Psoas muscle (tissue), 8 donors: ENCODE measurements around the gene TMEM186. TPM values are rescaled to one million over a fixed set of nuclear protein-coding genes. Genes with fewer than 3 reads are reported as not detected.
"Not testable (repeated sequence)": the region's sequence is repeated elsewhere in the genome, so short reads cannot be mapped to it uniquely, and the experiment has no call there.

Experiments used
- ATAC-seq, 4 donors: fragments of 200-7000 bp; cut with Tn5 transposase; one replicate each; pipeline ENCODE4 v1.9.1; 2020; ENCODE audit warnings: moderate library complexity in 3 of 4, mild to moderate bottlenecking in 2 of 4
- DNase-seq, 2 donors: peaks; one replicate each; pipeline ENCODE4 v3.0.0-alpha.2; 2020
- H3K27ac ChIP-seq: fragments of 200-600 bp; one replicate; pipeline ENCODE4 v1.8.0; 2022
- H3K27me3 ChIP-seq, 3 donors: fragments of 200-600 bp in 1 of 3; one replicate each; pipeline versions ENCODE4 v1.6.1 to v1.8.0; 2013 to 2022; ENCODE audit warnings: low read length in 2 of 3, mild to moderate bottlenecking in 2 of 3, moderate library complexity in 1 of 3; ENCODE audit not compliant: insufficient read depth in 3 of 3
- H3K36me3 ChIP-seq, 2 donors: fragments of 200-600 bp in 1 of 2; one replicate each; pipeline versions ENCODE4 v1.6.1 to v1.8.0; 2013 to 2022; ENCODE audit warnings: low read depth in 1 of 2, mild to moderate bottlenecking in 1 of 2, moderate library complexity in 1 of 2; ENCODE audit not compliant: insufficient read depth in 1 of 2
- H3K4me1 ChIP-seq: fragments of 200-600 bp; one replicate; pipeline ENCODE4 v1.8.0; 2022
- H3K4me3 ChIP-seq: fragments of 200-600 bp; one replicate; pipeline ENCODE4 v1.8.0; 2022; ENCODE audit warnings: mild to moderate bottlenecking
- H3K9me3 ChIP-seq: fragments of 200-600 bp; one replicate; pipeline ENCODE4 v1.8.0; 2022
- WGBS, 3 donors: extraction: QIAGEN DNeasy Blood & Tissue Kit; methylation state at CpG; one replicate each; pipeline versions ENCODE4 v1.1.6 to v1.1.7; 2013; 5-methylcytosine and 5-hydroxymethylcytosine counted together
- intact Hi-C, 2 donors: fragments of 100-400 bp; cut with DNase I; formaldehyde crosslinking; loops; one replicate each; pipeline versions ENCODE4 v1.11.0 to v1.14.2; 2022
- polyA plus RNA-seq, 3 donors: library from polyadenylated mRNA; stranded (reverse); fragments of 200-250 nt; gene quantifications; one replicate each; pipeline ENCODE4 v1.2.3, GENCODE V29; 2013
- total RNA-seq, 4 donors: library from RNA; stranded (reverse); fragmentation: NEBNext Ultra II Directional in 2 of 4; extraction: Animal tissue kit (Norgen Biotek cat#: 25700) in 2 of 4; gene quantifications; one replicate each; pipeline versions ENCODE4 v1.2.1 to v1.2.4, GENCODE V29; 2021 to 2023
- TF ChIP-seq, protein P1 (sequence below): fragments of 200-600 bp; IDR thresholded peaks from one replicate; pipeline ENCODE4 v1.8.0; 2022; ENCODE audit warnings: antibody characterized with exemption
- donor health status: healthy with polysubstance abuse.
- donor health status: DM: no; HTN: no; CAD: no; lungs with moderate emphysema.
- donor health status: Bipolar disorder and iron deficiency.
- donor health status: healthy.
- donor health status: DM: yes; HTN: yes; CAD: no.
- donor health status: DM: no; HTN: no; CAD: no.
- donor health status: DM: no; HTN: no; CAD: no.
- donor health status: DM: yes; HTN: yes; CAD: no.

Gene TMEM186
- total and polyA plus RNA-seq, 7 donors: 10.6 to 28.1 (median 14.4) TPM

DNA sequence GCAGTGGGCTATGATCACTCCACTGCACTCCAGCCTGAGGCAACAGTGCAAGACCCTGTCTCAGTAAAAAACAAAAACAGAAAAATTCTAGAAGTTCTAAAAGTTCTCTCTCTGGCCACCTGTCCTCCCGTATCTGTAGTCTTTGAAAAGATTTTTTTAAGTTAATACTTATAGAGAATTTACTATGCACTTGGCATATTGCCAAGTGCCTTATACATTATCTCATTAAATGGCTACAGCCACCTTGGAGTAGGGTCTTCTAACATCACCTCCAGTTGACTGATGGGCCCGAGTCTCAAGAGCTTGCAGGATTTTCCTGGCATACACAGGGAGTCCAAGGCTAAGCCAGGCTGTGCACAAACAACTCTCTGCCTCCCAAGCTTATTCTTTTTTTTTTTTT is 44.7 kb downstream of the TMEM186 start:
- peaks cover 0 to 11% of the 10 kb centered on the region in 2 donors for H3K36me3 ChIP-seq
- H3K4me3 ChIP-seq: no peak overlapping the region
- no peaks in the 10 kb centered on the region for H3K9me3 ChIP-seq
- WGBS, 3 donors: 38 to 56% (median 39%) methylated on average over 2 of the region's 2 CpGs
- intact Hi-C loops: no loop called here
- no peaks in the 10 kb centered on the region for H3K4me1 ChIP-seq
- ATAC-seq: no peak
- TF ChIP-seq, protein P1, sequence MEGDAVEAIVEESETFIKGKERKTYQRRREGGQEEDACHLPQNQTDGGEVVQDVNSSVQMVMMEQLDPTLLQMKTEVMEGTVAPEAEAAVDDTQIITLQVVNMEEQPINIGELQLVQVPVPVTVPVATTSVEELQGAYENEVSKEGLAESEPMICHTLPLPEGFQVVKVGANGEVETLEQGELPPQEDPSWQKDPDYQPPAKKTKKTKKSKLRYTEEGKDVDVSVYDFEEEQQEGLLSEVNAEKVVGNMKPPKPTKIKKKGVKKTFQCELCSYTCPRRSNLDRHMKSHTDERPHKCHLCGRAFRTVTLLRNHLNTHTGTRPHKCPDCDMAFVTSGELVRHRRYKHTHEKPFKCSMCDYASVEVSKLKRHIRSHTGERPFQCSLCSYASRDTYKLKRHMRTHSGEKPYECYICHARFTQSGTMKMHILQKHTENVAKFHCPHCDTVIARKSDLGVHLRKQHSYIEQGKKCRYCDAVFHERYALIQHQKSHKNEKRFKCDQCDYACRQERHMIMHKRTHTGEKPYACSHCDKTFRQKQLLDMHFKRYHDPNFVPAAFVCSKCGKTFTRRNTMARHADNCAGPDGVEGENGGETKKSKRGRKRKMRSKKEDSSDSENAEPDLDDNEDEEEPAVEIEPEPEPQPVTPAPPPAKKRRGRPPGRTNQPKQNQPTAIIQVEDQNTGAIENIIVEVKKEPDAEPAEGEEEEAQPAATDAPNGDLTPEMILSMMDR: no peak
- no peak overlapping the region for H3K27ac ChIP-seq
- DNase-seq: no peak
- no peaks in the 10 kb centered on the region for H3K27me3 ChIP-seq

DNA sequence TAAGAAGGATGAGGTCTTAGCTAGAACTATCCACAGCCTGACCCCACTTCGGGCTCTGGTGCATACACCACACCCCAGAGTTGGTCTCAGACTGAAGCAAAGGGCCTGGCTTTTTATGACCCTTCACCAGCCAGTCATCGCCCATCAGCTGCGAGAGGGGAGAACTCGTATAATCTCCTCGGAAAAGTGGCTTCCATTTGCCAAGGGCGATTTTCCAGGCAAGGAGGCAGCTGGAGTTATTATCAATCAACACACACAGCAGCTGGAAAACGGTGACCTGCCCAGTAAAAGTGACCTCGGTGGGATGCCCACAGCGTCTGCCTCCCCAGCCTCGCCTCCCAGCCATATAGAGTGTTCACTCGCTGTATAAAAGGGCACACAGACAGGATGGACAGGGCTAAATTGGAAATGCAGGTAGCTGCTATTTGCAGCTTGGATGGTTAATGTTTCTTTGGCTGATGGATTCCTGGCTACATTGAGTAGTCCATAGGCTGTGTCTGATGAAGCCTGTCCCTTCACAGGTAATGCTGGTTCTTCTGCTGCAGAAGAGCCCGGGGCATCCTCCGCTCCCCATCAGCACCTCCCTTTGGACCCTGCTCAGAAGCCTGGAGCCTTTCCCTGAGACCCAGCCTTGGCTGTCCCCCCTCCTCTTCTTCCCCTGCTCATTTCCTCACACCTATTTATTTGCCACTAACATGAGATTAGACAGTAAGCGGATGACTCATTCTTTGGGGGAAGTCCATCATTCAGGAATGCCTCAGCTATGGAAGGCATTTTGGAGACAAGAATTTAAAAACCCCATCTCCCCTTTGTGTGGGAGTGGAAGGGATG is 45.7 kb downstream of the TMEM186 start:
- 56 to 65% (median 63%) methylated on average over 14 of the region's 14 CpGs for WGBS, 3 donors
- Histone ChIP-seq H3K4me1 (no peaks in the 10 kb centered on the region), H3K36me3 (peaks cover 0 to 6% of the 10 kb centered on the region in 2 donors), H3K27ac (no peak overlapping the region), H3K9me3 (no peaks in the 10 kb centered on the region), H3K4me3 (no peak overlapping the region), H3K27me3 (no peaks in the 10 kb centered on the region)
- TF ChIP-seq, protein P1: no peak
- DNase-seq (no peak), ATAC-seq (no peak)
- intact Hi-C loops: no loop called here

DNA sequence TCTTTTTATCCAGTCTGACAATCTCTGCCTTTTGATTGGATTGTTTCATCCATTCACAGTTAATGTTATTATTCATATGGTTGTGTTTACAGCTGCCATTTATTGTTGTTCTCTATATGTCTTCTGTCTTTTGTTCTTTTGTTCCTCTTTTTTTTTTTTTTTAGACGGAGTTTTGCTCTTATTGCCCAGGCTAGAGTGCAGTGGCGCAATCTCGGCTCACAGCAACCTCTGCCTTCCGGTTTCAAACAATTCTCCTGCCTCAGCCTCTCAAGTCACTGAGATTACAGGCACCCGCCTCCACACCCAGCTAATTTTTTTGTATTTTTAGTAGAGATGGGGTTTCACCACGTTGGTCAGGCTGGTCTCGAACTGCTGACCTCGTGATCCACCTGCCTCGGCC is 48.5 kb downstream of the TMEM186 start:
- H3K9me3 ChIP-seq, DNase-seq, H3K36me3 ChIP-seq, H3K4me1 ChIP-seq, H3K27me3 ChIP-seq, intact Hi-C loops, H3K4me3 ChIP-seq, ATAC-seq, H3K27ac ChIP-seq: not testable (repeated sequence)
- WGBS, 3 donors: 88 to 96% (median 94%) methylated on average over 9 of the region's 9 CpGs

Other genes with a start within 250 kb of the TMEM186 start
- not detected for gene TMEM114, start 207.1 kb downstream of the TMEM186 start, total RNA-seq
- not detected for gene TMEM114, start 207.1 kb downstream of the TMEM186 start, polyA plus RNA-seq
- 10 to 100 TPM; 66.4 to 85.9 (median 74.8) TPM for gene METTL22, start 175.9 kb downstream of the TMEM186 start, total RNA-seq
- 10 to 100 TPM; 46.7 to 75.6 (median 69.9) TPM for gene METTL22, start 175.9 kb downstream of the TMEM186 start, polyA plus RNA-seq
- 1 to 10 TPM in 2 of 4 donors, under 1 TPM in 2; 0.64 to 1.7 (median 0.97) TPM for gene ABAT, start 123.0 kb downstream of the TMEM186 start, total RNA-seq
- gene ABAT, start 123.0 kb downstream of the TMEM186 start, polyA plus RNA-seq: under 1 TPM; 0.55 to 0.91 (median 0.68) TPM
- gene PMM2, start 200 bp upstream of the TMEM186 start, total RNA-seq: 10 to 100 TPM in 3 of 4 donors, 1 to 10 TPM in 1; 8.5 to 32.3 (median 21.0) TPM
- gene PMM2, start 200 bp upstream of the TMEM186 start, polyA plus RNA-seq: 10 to 100 TPM; 15.0 to 19.7 (median 16.4) TPM
- gene CARHSP1, start 71.4 kb upstream of the TMEM186 start, total RNA-seq: 10 to 100 TPM in 3 of 4 donors, 1 to 10 TPM in 1; 9.8 to 23.0 (median 13.5) TPM
- 10 to 100 TPM; 16.6 to 19.6 (median 19.1) TPM for gene CARHSP1, start 71.4 kb upstream of the TMEM186 start, polyA plus RNA-seq
- not detected for gene LITAFD, start 84.7 kb upstream of the TMEM186 start, total RNA-seq
- not detected for gene LITAFD, start 84.7 kb upstream of the TMEM186 start, polyA plus RNA-seq
- 100 to 1,000 TPM in 3 of 4 donors, 10 to 100 TPM in 1; 87.5 to 135 (median 120) TPM for gene USP7, start 166.3 kb upstream of the TMEM186 start, total RNA-seq
- 100 to 1,000 TPM in 1 of 3 donors, 10 to 100 TPM in 2; 41.6 to 108 (median 47.1) TPM for gene USP7, start 166.3 kb upstream of the TMEM186 start, polyA plus RNA-seq